AG20443 (cell line): Measurements from ENCODE around the gene GFOD2.

Experiments used
- DNase-seq: peaks from one replicate; pipeline ENCODE4 v3.0.0; 2012; ENCODE audit warnings: low spot score, mixed read lengths

Gene GFOD2

GRCh38 chr16:67731071-67731752 is 12.1 kb upstream of the GFOD2 start:
- DNase-seq = no peak

GRCh38 chr16:67730326-67730725 is 11.2 kb upstream of the GFOD2 start:
- no peak for DNase-seq

- DNase-seq = no peak
These were observed 10.6 kb upstream of the GFOD2 start for GRCh38 chr16:67729636-67730248.

- no peak for DNase-seq
These were observed 8.7 kb upstream of the GFOD2 start for GRCh38 chr16:67727521-67728485.

GRCh38 chr16:67726106-67727034 is 7.3 kb upstream of the GFOD2 start:
- peak; percentile 49 for DNase-seq

- no peak for DNase-seq
These were observed 4.8 kb upstream of the GFOD2 start for GRCh38 chr16:67723911-67724305.

- peak; percentile 75 for DNase-seq
These were observed 4.2 kb upstream of the GFOD2 start for GRCh38 chr16:67723151-67723910.

GRCh38 chr16:67720236-67720635 is 1.1 kb upstream of the GFOD2 start:
- no peak for DNase-seq

GRCh38 chr16:67719778-67720144 is 645 bp upstream of the GFOD2 start:
- DNase-seq = peak; percentile 66

GRCh38 chr16:67718668-67719047 is 458 bp downstream of the GFOD2 start:
- DNase-seq = no peak

GRCh38 chr16:67716097-67716496 is 3.0 kb downstream of the GFOD2 start:
- DNase-seq = no peak

GRCh38 chr16:67714522-67714921 is 4.6 kb downstream of the GFOD2 start:
- no peak for DNase-seq

- DNase-seq = no peak
These were observed 5.4 kb downstream of the GFOD2 start for GRCh38 chr16:67713647-67714273.

GRCh38 chr16:67710607-67711006 is 8.5 kb downstream of the GFOD2 start:
- DNase-seq = no peak

GRCh38 chr16:67709050-67709449 is 10.1 kb downstream of the GFOD2 start:
- DNase-seq = no peak

- peak; percentile 77 for DNase-seq
These were observed 10.7 kb downstream of the GFOD2 start for GRCh38 chr16:67708368-67708771.

GRCh38 chr16:67707790-67708189 is 11.3 kb downstream of the GFOD2 start:
- no peak for DNase-seq

GRCh38 chr16:67707210-67707609 is 11.9 kb downstream of the GFOD2 start:
- DNase-seq = no peak

GRCh38 chr16:67704110-67704509 is 15.0 kb downstream of the GFOD2 start:
- DNase-seq = no peak

- DNase-seq = no peak
These were observed 15.5 kb downstream of the GFOD2 start for GRCh38 chr16:67703626-67704025.

GRCh38 chr16:67702130-67702529 is 17.0 kb downstream of the GFOD2 start:
- no peak for DNase-seq
